A673 (cell line): Measurements from ENCODE around the gene NAV2. TPM values are rescaled to one million over a fixed set of nuclear protein-coding genes. Genes with fewer than 3 reads are reported as not detected.

ENCODE experiments used
- BruUV-seq: library from RNA; stranded (reverse); fragments of 400-500 nt; replicated peaks from 2 replicates; lab custom pipeline; 2021; lab: Mats Ljungman, UMichigan
- CTCF ChIA-PET: fragments of 300-600 bp; sonication (Branson Sonifier 250); formaldehyde crosslinking; loops from one replicate; lab custom pipeline; 2022; ENCODE audit warnings: antibody characterized with exemption; lab: Charles Lee
- POLR2A ChIA-PET: fragments of 300-600 bp; sonication (Branson Sonifier 250); formaldehyde crosslinking; loops from one replicate; lab custom pipeline; 2022; ENCODE audit warnings: antibody characterized with exemption; ENCODE audit not compliant: low non-redundant PET; lab: Charles Lee
- DNase-seq: peaks from one replicate; pipeline ENCODE4 v3.0.0-alpha.2; 2015; ENCODE audit warnings: low spot score
- H3K27ac ChIP-seq: fragments of 200-600 bp; sonication (generic); 2 replicates; pipeline ENCODE4 v1.5.1; 2016; ENCODE audit warnings: mixed run types, low read depth, mild to moderate bottlenecking, mixed read lengths, antibody characterized with exemption, low read length; ENCODE audit not compliant: poor library complexity, severe bottlenecking
- H3K27me3 ChIP-seq: fragments of 200-600 bp; sonication (generic); replicated peaks from 2 replicates; pipeline ENCODE4 v1.6.1; 2017; ENCODE audit warnings: mixed run types, low read depth, mild to moderate bottlenecking, mixed read lengths, antibody characterized with exemption, low read length; ENCODE audit not compliant: insufficient read depth, poor library complexity
- H3K36me3 ChIP-seq: fragments of 200-600 bp; sonication (generic); 2 replicates; pipeline ENCODE4 v1.6.1; 2016; ENCODE audit warnings: mixed run types, mild to moderate bottlenecking, mixed read lengths, antibody characterized with exemption, low read length; ENCODE audit not compliant: insufficient read depth, poor library complexity, severe bottlenecking
- H3K4me1 ChIP-seq: fragments of 200-600 bp; sonication (generic); 2 replicates; pipeline ENCODE4 v1.6.1; 2017; ENCODE audit warnings: mixed run types, mild to moderate bottlenecking, mixed read lengths, antibody characterized with exemption, low read length; ENCODE audit not compliant: insufficient read depth, poor library complexity, severe bottlenecking
- H3K4me3 ChIP-seq: fragments of 200-600 bp; sonication (generic); 2 replicates; pipeline ENCODE4 v1.5.1; 2016; ENCODE audit warnings: low read depth, mixed run types, mild to moderate bottlenecking, mixed read lengths, low read length; ENCODE audit not compliant: poor library complexity, severe bottlenecking
- H3K9me3 ChIP-seq: fragments of 200-600 bp; sonication (generic); 2 replicates; pipeline ENCODE4 v1.6.1; 2016; ENCODE audit warnings: mixed run types, low read depth, mild to moderate bottlenecking, mixed read lengths, antibody characterized with exemption, low read length; ENCODE audit not compliant: poor library complexity, severe bottlenecking
- CTCF ChIP-seq: fragments of 300-800, 200-600 bp; sonication (generic); conservative IDR thresholded peaks from 2 replicates; pipeline ENCODE4 v1.5.1; 2017; ENCODE audit warnings: low read depth, mild to moderate bottlenecking, antibody characterized with exemption, low read length, moderate library complexity, mixed read lengths
- EZH2 ChIP-seq: fragments of 200-600 bp; sonication (generic); IDR thresholded peaks from 2 replicates; pipeline ENCODE4 v1.6.1; 2017; ENCODE audit warnings: borderline replicate concordance, low read depth, mild to moderate bottlenecking, mixed read lengths, antibody characterized with exemption, low read length; ENCODE audit not compliant: poor library complexity, severe bottlenecking
- intact Hi-C: fragments of 100-400 bp; cut with micrococcal nuclease; formaldehyde crosslinking; loops from one replicate; pipeline ENCODE4 v1.10.0; 2022; ENCODE audit not compliant: unreplicated experiment
- total RNA-seq: library from RNA; stranded (reverse); gene quantifications from 2 replicates; pipeline ENCODE4 v1.2.3, GENCODE V29; 2021

Gene NAV2
- total RNA-seq, 1 experiment from 2014 or later, result not detected

DNA sequence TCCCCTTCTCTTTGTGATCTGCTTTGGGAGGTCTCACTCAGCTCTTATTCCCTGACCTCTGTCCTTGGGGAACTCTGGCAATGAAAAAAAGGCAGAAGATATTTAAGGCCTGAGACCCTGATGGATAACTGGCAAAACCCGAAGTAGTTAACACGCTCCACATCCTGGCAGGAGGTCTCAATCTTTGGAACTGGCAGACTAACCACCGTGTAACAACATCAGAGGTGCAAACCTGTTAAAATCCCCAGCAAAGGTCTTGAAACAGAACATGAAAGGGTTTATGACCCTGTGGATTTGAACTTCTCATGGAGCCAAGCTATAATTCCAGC lies 287.3 kb downstream of the NAV2 start:
- H3K4me1 ChIP-seq, result no peaks in the 10 kb centered on the region
- CTCF ChIA-PET, result no interaction called here
- BruUV-seq, result no TSS peak
- no peak for DNase-seq
- H3K36me3 ChIP-seq, result no peaks in the 10 kb centered on the region
- POLR2A ChIA-PET, result no interaction called here
- H3K27me3 ChIP-seq, result no peaks in the 10 kb centered on the region
- intact Hi-C loops, result no loop called here
- H3K9me3 ChIP-seq, result no peaks in the 10 kb centered on the region
- no peak overlapping the region for H3K27ac ChIP-seq
- TF ChIP-seq EZH2, result no peak
- no peak for TF ChIP-seq CTCF
- H3K4me3 ChIP-seq, result no peak overlapping the region

- Histone ChIP-seq H3K4me1 (no peaks in the 10 kb centered on the region), H3K4me3 (no peak overlapping the region), H3K27ac (no peak overlapping the region), H3K27me3 (no peaks in the 10 kb centered on the region), H3K9me3 (no peaks in the 10 kb centered on the region), H3K36me3 (no peaks in the 10 kb centered on the region)
- ChIA-PET CTCF (no interaction called here), POLR2A (no interaction called here)
- no TSS peak for BruUV-seq
- TF ChIP-seq CTCF, result no peak
- TF ChIP-seq EZH2, result no peak
- intact Hi-C loops, result no loop called here
- DNase-seq, result no peak
These were observed 287.9 kb downstream of the NAV2 start for GRCh38 chr11:20000351-20001134.

- no peaks in the 10 kb centered on the region for H3K27me3 ChIP-seq
- H3K27ac ChIP-seq, result no peak overlapping the region
- no peaks in the 10 kb centered on the region for H3K4me1 ChIP-seq
- CTCF ChIA-PET, result no interaction called here
- no peak for DNase-seq
- H3K36me3 ChIP-seq, result no peaks in the 10 kb centered on the region
- BruUV-seq, result no TSS peak
- H3K9me3 ChIP-seq, result no peaks in the 10 kb centered on the region
- POLR2A ChIA-PET, result no interaction called here
- intact Hi-C loops, result no loop called here
- no peak overlapping the region for H3K4me3 ChIP-seq
- TF ChIP-seq EZH2 (no peak), CTCF (no peak)
These were observed 289.9 kb downstream of the NAV2 start for GRCh38 chr11:20002312-20003216.
